Pancreas (tissue), 10 donors: ENCODE data around the gene TSEN15. TPM values are rescaled to one million over a fixed set of nuclear protein-coding genes. Genes with fewer than 3 reads are reported as not detected.

Experiments used
- ATAC-seq, 4 donors: fragments of 200-7000 bp; cut with Tn5 transposase; one replicate each; pipeline versions ENCODE4 v1.8.0 to v1.9.1; 2020; ENCODE audit warnings: mild to moderate bottlenecking in 4 of 4, moderate library complexity in 4 of 4
- DNase-seq, 6 donors: peaks; one replicate each; pipeline ENCODE4 v3.0.0-alpha.2; 2020
- FAIRE-seq: peaks from 2 replicates; lab custom pipeline; 2012; peaks lifted over from hg19 to GRCh38; lab: Jason Lieb, UNC
- H3K27ac ChIP-seq, 4 donors: fragments of 200-600 bp; sonication (generic); 1 replicate in 3 of 4; 2 replicates in 1 of 4; pipeline versions ENCODE4 v1.5.0 to v1.8.0; 2020
- H3K27me3 ChIP-seq, 4 donors: fragments of 200-600 bp; one replicate each; pipeline ENCODE4 v1.8.0; 2021
- H3K36me3 ChIP-seq, 3 donors: fragments of 200-600 bp; sonication (generic) in 1 of 3; one replicate each; pipeline versions ENCODE4 v1.5.0 to v1.8.0; 2020 to 2021
- H3K4me1 ChIP-seq, 3 donors: fragments of 200-600 bp; one replicate each; pipeline ENCODE4 v1.8.0; 2021
- H3K4me3 ChIP-seq, 4 donors: fragments of 200-600 bp; sonication (generic) in 2 of 4; one replicate each; pipeline versions ENCODE4 v1.5.0 to v1.8.0; 2020 to 2021
- H3K9me3 ChIP-seq, 4 donors: fragments of 200-600 bp; one replicate each; pipeline ENCODE4 v1.8.0; 2021
- CTCF ChIP-seq, 4 donors: fragments of 200-600 bp; sonication (generic) in 3 of 4; IDR thresholded peaks; one replicate each; pipeline versions ENCODE4 v1.5.0 to v1.8.0; 2021; ENCODE audit warnings: antibody characterized with exemption in 4 of 4
- WGBS, 2 donors: extraction: QIAGEN DNeasy Blood & Tissue Kit; methylation state at CpG; one replicate each; pipeline ENCODE4 v1.1.7; 2013; 5-methylcytosine and 5-hydroxymethylcytosine counted together
- intact Hi-C, 3 donors: fragments of 100-400 bp; cut with DNase I; formaldehyde crosslinking; loops; one replicate each; pipeline versions ENCODE4 v1.11.1 to v1.14.2; 2022
- polyA plus RNA-seq, 2 donors: library from polyadenylated mRNA; stranded (reverse); fragments of 200-250 nt; gene quantifications; one replicate each; pipeline ENCODE4 v1.2.3, GENCODE V29; 2013
- total RNA-seq, 6 donors: library from RNA; stranded (reverse); fragmentation: NEBNext Ultra II Directional in 4 of 6; extraction: Animal tissue kit (Norgen Biotek cat#: 25700) in 4 of 6; gene quantifications; one replicate each; pipeline versions ENCODE4 v1.2.1 to v1.2.4, GENCODE V29; 2021 to 2023
- donor health status: healthy with polysubstance abuse.
- donor health status: DM: no; HTN: no; CAD: no; lungs with moderate emphysema.
- donor health status: DM: no; HTN: no; CAD: no.
- donor health status: control.
- donor health status: control.
- donor health status: Bipolar disorder and iron deficiency.
- donor health status: DM: yes; HTN: yes; CAD: no.
- donor health status: DM: no; HTN: no; CAD: no.
- donor health status: DM: no; HTN: no; CAD: no.
- donor health status: DM: yes; HTN: yes; CAD: no.

TSEN15 gene
- total and polyA plus RNA-seq, 8 donors: 5.8 to 15.4 (median 9.9) TPM

- no peak for TF ChIP-seq CTCF (IDR thresholded peaks at IDR 0.05)
- Histone ChIP-seq H3K4me3 (no peak overlapping the region), H3K36me3 (no peaks in the 10 kb centered on the region), H3K27me3 (no peaks in the 10 kb centered on the region), H3K4me1 (peaks cover 0 to 17% (median 4%) of the 10 kb centered on the region in 3 donors), H3K27ac (no peak overlapping the region), H3K9me3 (no peaks in the 10 kb centered on the region)
- WGBS, 2 donors: 77 to 80% methylated on average over 5 of the region's 5 CpGs
- intact Hi-C loops: no loop called here
- no peak for DNase-seq
- FAIRE-seq: no peak
- peak in 2 of 4 donors; percentile 21 to 37 for ATAC-seq
Measured at GRCh38 chr1:184019069-184019468, 32.5 kb upstream of the TSEN15 start.

DNA sequence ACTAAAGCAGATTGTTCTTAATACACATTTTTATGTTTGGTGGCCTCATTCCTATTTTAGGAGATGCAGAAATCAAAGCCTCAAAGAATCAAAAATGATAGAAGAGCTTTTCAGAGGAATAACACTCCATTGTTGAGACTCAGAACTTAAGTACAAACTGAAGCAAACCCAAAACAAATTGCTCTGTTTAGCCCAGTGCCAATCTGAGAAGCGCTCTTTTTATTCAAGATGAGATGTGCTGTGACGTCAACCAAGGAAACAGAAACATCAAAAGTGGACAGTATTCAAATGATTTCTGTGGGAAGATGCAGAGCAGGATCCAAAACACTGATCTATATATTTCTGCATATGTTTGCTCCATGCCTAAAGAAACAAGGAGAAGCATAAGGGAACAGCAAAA is 32.0 kb upstream of the TSEN15 start:
- Histone ChIP-seq H3K27me3 (no peaks in the 10 kb centered on the region), H3K36me3 (no peaks in the 10 kb centered on the region), H3K4me1 (peaks cover 0 to 17% (median 4%) of the 10 kb centered on the region in 3 donors), H3K27ac (no peak overlapping the region), H3K9me3 (no peaks in the 10 kb centered on the region), H3K4me3 (no peak overlapping the region)
- WGBS, 2 donors: 93 to 98% methylated on average over 2 of the region's 2 CpGs
- FAIRE-seq (no peak), ATAC-seq (no peak), DNase-seq (no peak)
- no peak for TF ChIP-seq CTCF (IDR thresholded peaks at IDR 0.05)
- intact Hi-C loops: no loop called here

GRCh38 chr1:184020328-184020727 is 31.2 kb upstream of the TSEN15 start:
- 95 to 96% methylated on average over 2 of the region's 2 CpGs for WGBS, 2 donors

DNA sequence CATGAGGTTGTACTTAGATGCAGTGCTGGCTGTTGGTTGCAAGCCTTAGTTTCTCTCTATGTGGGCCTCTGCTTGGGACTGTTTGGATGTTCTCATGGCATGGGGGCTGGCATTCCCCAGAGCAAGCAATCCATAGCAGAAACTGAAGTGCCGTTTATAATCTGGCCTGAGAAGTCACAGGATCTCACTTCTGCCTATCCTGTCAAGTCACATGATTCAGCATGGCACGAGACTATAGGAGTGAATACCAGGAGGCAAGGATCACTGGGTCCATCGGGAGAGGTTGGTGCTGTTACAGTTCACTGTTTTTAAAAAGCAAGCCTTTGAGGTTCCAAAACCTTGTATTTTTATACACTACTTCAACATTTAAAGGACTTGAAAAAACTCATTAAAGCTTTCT is 30.7 kb upstream of the TSEN15 start:
- WGBS, 2 donors: 87 to 91% methylated on average over 3 of the region's 3 CpGs
- H3K4me3 ChIP-seq: no peak overlapping the region
- no peak for TF ChIP-seq CTCF (IDR thresholded peaks at IDR 0.05)
- H3K4me1 ChIP-seq: peaks cover 0 to 17% (median 9%) of the 10 kb centered on the region in 3 donors
- ATAC-seq: no peak
- H3K27ac ChIP-seq: no peak overlapping the region
- no peak for FAIRE-seq
- no peaks in the 10 kb centered on the region for H3K27me3 ChIP-seq
- no peaks in the 10 kb centered on the region for H3K36me3 ChIP-seq
- DNase-seq: no peak
- intact Hi-C loops: no loop called here
- H3K9me3 ChIP-seq: no peaks in the 10 kb centered on the region

More at GRCh38 chr1:184020328-184020727, 31.2 kb upstream of the TSEN15 start:
- no peak for TF ChIP-seq CTCF (IDR thresholded peaks at IDR 0.05)
- ATAC-seq (no peak), DNase-seq (no peak), FAIRE-seq (no peak)
- Histone ChIP-seq H3K9me3 (no peaks in the 10 kb centered on the region), H3K27ac (no peak overlapping the region), H3K4me3 (no peak overlapping the region), H3K4me1 (peaks cover 0 to 17% (median 9%) of the 10 kb centered on the region in 3 donors), H3K27me3 (no peaks in the 10 kb centered on the region), H3K36me3 (no peaks in the 10 kb centered on the region)
- intact Hi-C loops: no loop called here

GRCh38 chr1:184021728-184022127 is 29.8 kb upstream of the TSEN15 start:
- peaks cover 0 to 17% (median 9%) of the 10 kb centered on the region in 3 donors for H3K4me1 ChIP-seq
- no peaks in the 10 kb centered on the region for H3K36me3 ChIP-seq
- no peak overlapping the region for H3K27ac ChIP-seq
- 48 to 57% methylated on average over 1 of the region's 1 CpG for WGBS, 2 donors
- TF ChIP-seq CTCF (IDR thresholded peaks at IDR 0.05): no peak
- DNase-seq: no peak
- no peak for FAIRE-seq
- no peak overlapping the region for H3K4me3 ChIP-seq
- H3K27me3 ChIP-seq: no peaks in the 10 kb centered on the region
- ATAC-seq: no peak
- H3K9me3 ChIP-seq: no peaks in the 10 kb centered on the region
- intact Hi-C loops: no loop called here
